PFSK-1 (cell line): Measurements from ENCODE around the gene OR1J1.

Source experiments
- FOXP2 ChIP-seq: optimal IDR thresholded peaks from 2 replicates; pipeline ENCODE3; 2011; ENCODE audit warnings: borderline replicate concordance, control low read depth, inconsistent platforms; ENCODE audit not compliant: insufficient read depth; ENCODE audit errors: extremely low read length, extremely low read depth
- POLR2AphosphoS5 ChIP-seq: IDR thresholded peaks from 2 replicates; pipeline ENCODE4 v1.6.1; 2012; ENCODE audit warnings: low read depth, mild to moderate bottlenecking, control low read depth, low read length, moderate library complexity
- SIN3A ChIP-seq: IDR thresholded peaks from 2 replicates; pipeline ENCODE4 v1.6.1; 2012; ENCODE audit warnings: mild to moderate bottlenecking, low read length, moderate library complexity, borderline replicate concordance; ENCODE audit not compliant: insufficient read depth
- TAF1 ChIP-seq: IDR thresholded peaks from 2 replicates; pipeline ENCODE4 v1.6.1; 2012; ENCODE audit warnings: low read length, control low read depth, borderline replicate concordance; ENCODE audit not compliant: insufficient read depth
- TF ChIP-seq, protein P1 (sequence below), 2 experiments: IDR thresholded peaks; 2 replicates each; pipeline versions ENCODE4 v1.6.1 to v1.8.0; 2011 to 2012; ENCODE audit warnings: low read depth in 2 of 2, low read length in 2 of 2, control low read depth in 1 of 2, inconsistent platforms in 1 of 2, mild to moderate bottlenecking in 1 of 2, moderate library complexity in 1 of 2; ENCODE audit not compliant: insufficient read depth in 1 of 2

The OR1J1 gene

DNA sequence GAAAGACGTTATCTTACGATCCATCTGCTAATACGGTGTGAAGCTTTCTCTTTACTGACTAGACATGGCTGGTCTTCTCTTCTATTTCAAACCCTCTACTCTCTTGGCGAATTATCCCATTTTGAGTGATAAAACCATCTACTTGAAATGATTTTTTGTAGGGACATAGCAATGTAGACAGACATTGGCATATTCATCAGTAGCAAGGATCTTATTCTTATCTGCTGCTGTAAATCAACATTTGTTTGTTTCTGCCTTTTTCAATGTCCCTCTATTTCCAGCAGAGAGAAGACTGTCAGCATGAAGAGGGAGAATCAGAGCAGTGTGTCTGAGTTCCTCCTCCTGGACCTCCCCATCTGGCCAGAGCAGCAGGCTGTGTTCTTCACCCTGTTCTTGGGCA, 41.1 kb upstream of the OR1J1 start, which contains the start of gene OR1J4:
Gene OR1J4, plus strand, starts transcription at position 301 of the 400 bp plus-strand sequence. Its CDS starts 0 bp downstream, at position 301.
- TF ChIP-seq, protein P1, sequence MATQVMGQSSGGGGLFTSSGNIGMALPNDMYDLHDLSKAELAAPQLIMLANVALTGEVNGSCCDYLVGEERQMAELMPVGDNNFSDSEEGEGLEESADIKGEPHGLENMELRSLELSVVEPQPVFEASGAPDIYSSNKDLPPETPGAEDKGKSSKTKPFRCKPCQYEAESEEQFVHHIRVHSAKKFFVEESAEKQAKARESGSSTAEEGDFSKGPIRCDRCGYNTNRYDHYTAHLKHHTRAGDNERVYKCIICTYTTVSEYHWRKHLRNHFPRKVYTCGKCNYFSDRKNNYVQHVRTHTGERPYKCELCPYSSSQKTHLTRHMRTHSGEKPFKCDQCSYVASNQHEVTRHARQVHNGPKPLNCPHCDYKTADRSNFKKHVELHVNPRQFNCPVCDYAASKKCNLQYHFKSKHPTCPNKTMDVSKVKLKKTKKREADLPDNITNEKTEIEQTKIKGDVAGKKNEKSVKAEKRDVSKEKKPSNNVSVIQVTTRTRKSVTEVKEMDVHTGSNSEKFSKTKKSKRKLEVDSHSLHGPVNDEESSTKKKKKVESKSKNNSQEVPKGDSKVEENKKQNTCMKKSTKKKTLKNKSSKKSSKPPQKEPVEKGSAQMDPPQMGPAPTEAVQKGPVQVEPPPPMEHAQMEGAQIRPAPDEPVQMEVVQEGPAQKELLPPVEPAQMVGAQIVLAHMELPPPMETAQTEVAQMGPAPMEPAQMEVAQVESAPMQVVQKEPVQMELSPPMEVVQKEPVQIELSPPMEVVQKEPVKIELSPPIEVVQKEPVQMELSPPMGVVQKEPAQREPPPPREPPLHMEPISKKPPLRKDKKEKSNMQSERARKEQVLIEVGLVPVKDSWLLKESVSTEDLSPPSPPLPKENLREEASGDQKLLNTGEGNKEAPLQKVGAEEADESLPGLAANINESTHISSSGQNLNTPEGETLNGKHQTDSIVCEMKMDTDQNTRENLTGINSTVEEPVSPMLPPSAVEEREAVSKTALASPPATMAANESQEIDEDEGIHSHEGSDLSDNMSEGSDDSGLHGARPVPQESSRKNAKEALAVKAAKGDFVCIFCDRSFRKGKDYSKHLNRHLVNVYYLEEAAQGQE (IDR thresholded peaks at IDR 0.05; ENCODE audit: insufficient read depth in 1 of 2, low read depth in 2 of 2, low read length in 2 of 2) = no peak
- TF ChIP-seq TAF1 (no peak), FOXP2 (no peak), SIN3A (no peak), POLR2AphosphoS5 (no peak)

DNA sequence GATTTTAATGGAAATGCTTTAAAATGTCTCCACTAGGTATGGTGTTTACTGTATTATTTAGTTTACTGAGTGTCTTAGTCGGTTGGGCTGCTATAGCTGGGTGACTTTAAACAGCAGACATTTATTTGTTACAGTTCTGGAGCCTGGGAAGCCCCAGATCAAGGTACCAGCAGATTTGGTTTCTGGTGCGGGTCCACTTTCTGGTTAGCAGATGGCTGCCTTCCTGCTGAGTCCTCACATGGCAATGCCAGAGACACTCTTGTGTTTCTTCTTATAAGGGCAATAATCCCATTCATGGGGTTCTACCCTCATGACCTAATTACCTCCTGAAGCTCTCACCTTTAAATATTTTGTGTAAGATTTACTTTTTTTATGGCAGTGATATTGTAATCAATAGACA, 40.5 kb upstream of the OR1J1 start:
- no peak for TF ChIP-seq FOXP2
- no peak for TF ChIP-seq POLR2AphosphoS5
- TF ChIP-seq, protein P1 (IDR thresholded peaks at IDR 0.05; ENCODE audit: insufficient read depth in 1 of 2, low read depth in 2 of 2, low read length in 2 of 2) = no peak
- TF ChIP-seq TAF1 = no peak
- TF ChIP-seq SIN3A = no peak

DNA sequence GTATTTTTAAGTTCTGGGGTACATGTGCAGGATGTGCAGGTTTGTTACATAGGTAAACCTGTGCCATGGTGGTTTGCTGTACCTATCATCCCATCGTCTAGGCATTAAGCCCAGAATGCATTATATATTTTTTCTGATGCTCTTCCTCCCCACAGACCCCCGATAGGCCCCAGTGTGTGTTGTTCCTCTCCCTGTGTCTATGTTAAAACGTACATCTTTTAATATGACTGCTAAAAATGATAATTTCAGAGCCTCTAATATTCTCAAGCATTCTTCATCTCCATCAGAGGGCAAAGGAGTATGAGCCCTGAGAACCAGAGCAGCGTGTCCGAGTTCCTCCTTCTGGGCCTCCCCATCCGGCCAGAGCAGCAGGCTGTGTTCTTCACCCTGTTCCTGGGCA, 32.8 kb upstream of the OR1J1 start, which contains the start of gene OR1J2:
Gene OR1J2, plus strand, starts transcription at position 301 of the 400 bp plus-strand sequence. Its CDS starts 0 bp downstream, at position 301.
- TF ChIP-seq FOXP2 = no peak
- TF ChIP-seq, protein P1 (IDR thresholded peaks at IDR 0.05; ENCODE audit: insufficient read depth in 1 of 2, low read depth in 2 of 2, low read length in 2 of 2) = no peak
- no peak for TF ChIP-seq POLR2AphosphoS5
- TF ChIP-seq SIN3A = no peak
- no peak for TF ChIP-seq TAF1

DNA sequence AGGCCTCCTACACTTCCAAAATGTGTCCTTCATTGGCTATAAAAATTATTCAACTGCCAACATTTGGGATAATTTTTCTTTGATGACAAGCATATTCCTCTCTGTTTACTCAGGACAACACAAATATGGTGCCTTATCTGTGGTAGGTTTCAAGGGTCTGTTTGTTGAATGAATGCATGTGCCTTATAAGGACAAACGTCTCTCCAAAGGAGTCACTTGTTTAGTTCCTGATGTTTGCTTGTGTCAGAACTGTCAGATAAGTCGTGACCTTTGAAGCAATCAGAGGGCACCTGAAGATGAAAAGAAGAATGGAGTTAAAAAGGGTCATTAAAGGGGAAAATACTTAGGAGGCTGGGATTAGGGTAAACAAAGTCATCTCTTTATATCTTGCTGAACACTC, 29.2 kb upstream of the OR1J1 start:
- TF ChIP-seq SIN3A (no peak), FOXP2 (no peak), TAF1 (no peak), POLR2AphosphoS5 (no peak)
- TF ChIP-seq, protein P1 (IDR thresholded peaks at IDR 0.05; ENCODE audit: insufficient read depth in 1 of 2, low read depth in 2 of 2, low read length in 2 of 2) = no peak

DNA sequence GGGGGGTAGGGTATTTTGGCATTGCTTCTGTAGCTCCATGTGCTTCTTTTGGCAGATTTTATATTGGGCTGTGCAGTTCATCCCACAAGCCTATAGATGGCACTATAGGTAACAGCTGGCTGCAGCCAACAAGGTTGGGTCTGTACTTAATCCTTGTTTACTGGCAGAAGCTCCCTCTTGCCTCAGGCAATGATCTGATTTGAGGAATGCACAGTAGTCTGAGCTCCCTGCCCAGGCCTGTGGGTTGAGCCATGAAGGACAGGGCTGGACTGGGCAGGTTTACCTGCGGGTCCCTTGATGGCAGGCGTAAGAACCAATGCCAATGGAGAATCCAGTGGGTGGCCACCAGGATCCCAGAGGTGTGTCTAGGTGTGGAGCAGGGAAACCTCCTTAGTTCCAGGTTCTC, 21.2 kb upstream of the OR1J1 start:
- TF ChIP-seq POLR2AphosphoS5 (no peak), SIN3A (no peak), FOXP2 (no peak), TAF1 (no peak)
- TF ChIP-seq, protein P1 (IDR thresholded peaks at IDR 0.05; ENCODE audit: insufficient read depth in 1 of 2, low read depth in 2 of 2, low read length in 2 of 2) = no peak
